Measurements from ENCODE around the gene NRXN3.

Gene NRXN3

DNA sequence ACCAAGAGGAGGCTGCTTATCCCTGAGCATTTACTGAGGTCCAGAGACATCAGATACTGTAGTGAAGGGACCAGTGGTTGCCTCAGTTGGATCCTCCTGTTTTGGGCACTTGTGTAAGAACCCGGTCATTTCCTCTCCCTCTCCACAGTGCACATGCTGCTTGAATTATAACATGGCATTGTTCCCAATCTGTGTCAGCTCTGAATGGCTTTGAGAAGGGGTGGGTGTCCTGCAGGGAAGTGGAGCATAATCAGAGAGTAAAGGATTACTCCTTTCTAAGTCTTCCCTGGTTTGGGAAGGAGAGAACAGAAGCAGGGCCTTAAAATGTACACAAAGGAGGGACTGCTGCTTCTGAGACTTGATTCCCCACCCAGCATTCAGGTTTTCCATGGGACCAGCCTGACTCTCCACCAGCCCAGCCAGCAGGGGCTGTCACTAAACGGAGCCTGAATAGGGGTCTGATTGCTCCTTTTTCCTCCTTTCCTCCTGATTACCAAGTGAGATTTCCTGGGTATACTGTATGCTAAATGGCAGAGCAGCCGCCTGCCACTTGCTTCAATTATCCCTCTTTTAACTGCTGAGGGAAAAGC is 78.4 kb downstream of the NRXN3 start:
- no peak for DNase-seq

DNA sequence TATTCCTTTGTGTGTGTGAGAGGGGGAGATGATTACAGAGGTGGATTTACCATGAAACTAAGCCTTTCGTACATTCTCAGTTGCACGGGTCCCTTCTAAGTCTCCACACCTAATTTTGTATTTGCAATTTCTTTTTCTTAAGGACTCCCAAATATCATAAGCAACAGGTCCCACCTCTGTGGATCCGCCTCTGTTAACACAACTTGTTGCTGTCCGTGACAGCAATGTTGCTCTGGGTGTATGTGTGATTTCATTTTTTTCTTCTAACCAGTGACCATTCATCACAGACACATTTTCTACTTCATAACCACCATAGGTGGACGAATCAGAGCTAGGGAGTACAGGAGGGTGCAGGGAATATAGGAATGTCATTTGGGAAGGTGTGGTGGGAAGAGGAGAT is 81.1 kb downstream of the NRXN3 start:
- DNase-seq: no peak

DNA sequence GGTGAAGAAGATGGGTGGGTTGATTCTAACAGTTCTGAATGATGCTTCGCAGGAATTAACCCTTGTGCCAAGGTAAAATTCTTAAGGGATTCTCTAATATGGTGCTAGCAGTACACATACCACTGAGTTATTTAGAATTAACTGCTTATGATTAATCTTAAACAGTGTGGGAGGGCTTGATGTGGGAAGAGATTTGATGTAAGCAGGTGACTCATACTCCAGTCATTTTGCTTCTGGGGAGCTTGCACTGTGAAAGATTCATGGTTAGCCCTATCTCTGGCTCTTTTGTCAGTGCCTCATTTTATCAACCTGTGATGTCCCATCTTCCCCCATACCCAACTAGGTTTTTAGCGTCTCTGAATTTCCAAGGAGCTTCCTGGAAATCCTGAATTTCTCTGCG is 83.8 kb downstream of the NRXN3 start:
- DNase-seq: no peak

DNA sequence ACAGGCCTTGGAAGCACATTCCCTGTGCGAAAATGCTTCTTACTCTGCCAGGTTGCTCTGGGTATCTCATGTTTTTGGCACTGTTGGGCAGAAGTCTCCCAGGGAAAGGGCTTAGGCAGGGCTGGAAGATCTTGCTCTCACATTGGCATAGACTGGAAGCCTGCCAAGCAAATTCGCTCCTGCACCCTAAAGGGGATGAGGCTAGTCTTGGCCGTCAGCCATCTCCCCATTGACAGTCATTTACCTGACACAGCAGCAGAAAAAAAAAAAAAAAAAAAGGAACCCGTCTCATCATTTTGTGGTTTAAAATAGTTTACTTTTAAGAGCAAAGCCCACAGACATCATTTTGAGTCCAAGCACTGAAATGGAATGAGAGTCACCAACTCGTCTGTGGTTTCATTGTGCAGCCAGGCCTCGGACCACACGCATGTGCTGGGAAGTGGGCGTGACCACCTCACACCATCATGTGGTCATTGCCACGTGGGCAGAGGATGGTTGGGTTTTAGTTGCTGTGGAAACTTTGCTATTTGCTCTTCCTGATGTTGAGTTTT is 84.8 kb downstream of the NRXN3 start:
- peak; percentile 48 to 63 for DNase-seq

DNA sequence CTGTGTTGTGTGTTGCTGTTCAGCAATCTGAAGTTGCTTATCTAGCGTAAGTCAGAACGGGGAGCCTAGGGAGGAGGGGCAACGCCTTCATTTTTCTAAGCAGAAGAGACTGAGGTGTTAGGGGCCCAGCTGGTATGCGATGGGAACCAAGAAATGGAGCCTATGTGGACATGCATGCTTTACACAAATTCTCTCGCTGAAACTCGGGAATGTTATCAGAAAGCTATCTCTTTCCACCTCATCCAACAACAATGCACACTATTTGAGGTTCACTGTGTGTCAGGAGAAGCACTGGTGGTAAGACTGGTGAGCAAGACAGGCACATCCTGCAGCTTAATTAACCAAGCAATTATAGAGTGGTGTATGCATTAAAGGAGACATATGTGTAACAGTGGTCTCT is 89.7 kb downstream of the NRXN3 start:
- DNase-seq: no peak

DNA sequence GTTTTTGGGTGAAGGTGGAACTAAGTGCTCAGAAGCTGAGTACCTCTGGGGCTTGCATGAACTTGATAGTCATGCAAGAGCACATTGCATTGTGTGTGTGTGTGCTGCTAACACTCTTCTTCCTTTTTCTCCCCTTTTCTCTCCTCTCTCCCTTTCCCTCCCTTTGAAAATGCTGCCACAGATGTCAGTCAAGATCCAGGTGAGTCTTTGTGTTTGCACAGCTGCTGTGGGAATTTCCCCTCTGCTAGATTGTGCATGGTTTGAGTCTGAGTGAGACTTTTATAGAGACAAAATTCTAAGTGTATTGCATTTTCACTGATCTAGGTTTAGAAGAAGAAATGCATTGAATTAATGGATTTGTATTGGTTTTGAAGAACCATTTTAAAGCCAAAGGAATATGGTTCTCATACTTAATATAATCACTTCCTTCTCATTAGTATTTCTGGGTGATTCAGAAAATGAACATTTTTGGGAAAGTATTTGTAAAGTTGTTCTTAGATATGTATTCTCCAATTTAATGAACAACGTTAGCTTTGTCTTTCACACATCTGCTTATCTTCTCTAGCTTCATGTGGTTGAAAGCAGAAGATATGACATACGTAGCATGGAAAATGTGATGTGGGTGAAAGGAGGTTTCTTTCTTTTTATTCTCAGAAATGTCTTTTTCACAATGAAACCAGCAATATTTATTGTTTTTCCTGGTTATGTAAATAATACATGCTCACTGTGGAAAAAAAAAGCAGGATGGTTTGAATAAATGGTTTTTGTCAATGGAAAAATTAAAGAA is 108.5 kb downstream of the NRXN3 start:
- DNase-seq: no peak

DNA sequence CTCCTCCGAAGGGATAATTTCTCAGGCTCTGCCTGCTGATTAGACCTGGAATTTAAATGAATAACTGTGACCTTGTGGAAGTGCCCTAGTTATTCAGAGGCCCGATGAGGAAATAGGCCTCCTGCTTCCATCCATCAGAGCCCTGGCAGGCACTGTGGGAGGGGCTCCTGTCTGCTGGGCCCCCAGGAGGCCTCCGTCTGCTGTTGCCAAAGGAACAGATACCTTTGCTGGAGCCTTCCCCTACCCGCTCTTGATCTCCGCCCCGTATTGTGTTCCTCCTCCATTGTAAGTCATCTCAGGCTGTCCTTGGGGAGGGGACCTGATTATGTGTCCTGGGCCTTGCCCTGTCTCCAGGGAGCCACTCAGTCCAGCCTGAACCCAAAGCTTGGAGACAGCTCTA is 112.3 kb downstream of the NRXN3 start:
- no peak for DNase-seq

DNA sequence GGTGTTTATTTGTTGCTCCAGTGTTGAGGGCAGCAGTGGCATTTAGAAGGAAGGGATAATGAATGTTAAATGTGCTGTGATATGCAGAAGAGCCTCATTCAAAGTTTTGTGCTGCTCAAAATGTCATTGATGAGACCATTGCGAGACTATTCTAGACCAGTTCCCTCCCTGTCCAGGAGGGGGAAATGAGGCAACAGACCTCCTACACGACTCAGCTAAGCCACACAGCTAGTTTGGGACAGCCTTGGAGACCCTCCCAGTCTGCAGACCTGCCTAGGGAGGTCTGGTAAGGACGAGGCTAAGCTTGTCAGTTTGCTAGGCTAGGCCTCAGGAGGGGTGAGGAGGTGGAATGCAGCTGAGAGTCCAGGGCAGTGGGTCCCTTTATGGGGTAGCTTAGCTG is 116.0 kb downstream of the NRXN3 start:
- no peak for DNase-seq

DNA sequence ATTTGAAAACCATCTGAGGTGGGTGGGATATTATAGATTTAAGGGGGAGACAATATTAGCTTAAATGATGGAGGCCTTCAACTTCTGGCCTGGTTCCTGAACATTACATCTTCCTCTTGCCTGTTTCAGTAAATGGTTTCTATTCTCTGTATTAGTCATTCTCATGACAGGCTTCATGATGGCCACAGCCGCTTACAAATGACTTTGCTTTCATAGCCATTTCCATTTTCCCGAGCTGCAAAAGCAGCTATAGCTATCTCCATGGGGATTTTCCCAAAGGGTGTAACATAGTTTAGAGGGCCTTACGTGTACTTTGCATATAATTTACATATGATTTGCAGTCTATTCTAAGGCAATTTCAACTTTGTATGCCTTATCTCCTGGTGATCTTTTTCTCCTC is 121.8 kb downstream of the NRXN3 start:
- no peak for DNase-seq

DNA sequence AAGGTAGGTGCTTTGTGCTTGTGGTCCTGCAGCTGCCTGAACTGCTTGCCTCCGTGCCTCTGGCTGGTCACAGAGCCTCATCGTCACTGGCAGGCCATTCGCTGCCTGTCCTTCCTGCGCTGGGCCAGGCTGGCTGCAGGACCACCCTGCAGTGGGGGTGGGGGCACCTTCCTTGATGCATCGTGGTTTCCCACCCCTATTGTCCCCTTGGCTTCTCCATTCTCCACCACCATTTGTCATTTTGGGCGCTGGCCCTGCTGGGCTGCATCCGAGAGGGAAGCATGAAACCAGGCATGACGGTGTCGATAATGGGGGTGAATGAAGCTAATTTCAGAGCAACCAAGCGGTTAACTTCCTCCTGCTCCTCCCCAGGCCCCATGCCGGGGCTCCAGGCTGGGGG is 127.7 kb downstream of the NRXN3 start:
- DNase-seq: no peak

DNA sequence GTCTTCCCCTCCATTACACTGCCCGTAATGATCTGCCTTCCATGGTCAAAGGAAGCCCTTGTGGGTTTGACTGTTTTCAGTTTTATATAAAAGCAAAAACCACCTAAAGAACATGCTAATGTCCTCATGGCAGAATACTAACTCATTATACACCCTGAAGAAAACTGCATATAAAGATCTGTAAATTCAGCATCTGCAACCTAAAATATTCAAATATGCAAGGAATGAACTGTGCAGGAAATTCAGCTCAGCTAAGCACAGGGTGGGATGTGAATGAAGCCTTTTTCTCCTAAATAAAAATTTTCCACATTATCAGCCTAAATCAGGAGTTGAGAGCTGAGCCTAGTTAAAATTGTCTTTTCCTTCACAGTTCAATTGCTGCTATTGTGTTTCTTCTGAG is 128.1 kb downstream of the NRXN3 start:
- no peak for DNase-seq

DNA sequence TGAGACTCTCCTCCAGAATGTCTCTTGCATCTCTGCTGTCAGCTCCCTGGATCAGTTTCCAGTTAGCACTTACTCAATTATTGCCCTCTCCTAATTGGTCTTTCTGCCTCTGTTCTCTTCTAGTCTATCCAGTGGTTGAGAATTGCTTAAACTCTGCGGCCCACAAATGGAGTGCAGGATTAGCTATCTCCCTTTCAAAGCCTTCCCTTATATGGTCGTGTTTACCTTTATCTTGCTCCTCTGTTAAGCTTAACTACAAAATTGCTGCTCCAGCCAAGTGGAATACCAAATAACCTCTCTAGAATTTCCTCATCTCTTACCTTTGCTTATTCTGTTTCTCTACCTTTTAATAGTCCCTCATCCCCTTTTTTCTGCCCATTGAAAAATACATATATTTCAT is 132.7 kb downstream of the NRXN3 start:
- no peak for DNase-seq

DNA sequence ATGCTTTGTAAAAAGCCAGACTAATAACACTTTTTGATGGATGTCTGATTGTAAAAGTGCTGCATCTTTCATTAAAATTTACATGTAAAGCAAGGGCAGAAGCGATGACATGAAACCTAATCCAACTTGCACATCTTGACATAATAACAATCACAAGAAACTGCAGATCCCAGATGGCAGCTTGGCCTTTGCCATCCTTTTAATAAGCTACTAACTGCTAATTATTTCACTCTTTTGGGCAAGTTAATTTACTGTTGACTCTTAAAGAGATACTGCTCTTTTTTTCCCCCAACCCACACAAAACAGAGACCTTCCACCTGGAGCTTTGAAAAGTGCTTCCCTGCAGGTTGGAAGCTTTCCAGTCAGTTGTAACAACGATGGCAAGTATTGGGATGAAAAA is 137.5 kb downstream of the NRXN3 start:
- no peak for DNase-seq

DNA sequence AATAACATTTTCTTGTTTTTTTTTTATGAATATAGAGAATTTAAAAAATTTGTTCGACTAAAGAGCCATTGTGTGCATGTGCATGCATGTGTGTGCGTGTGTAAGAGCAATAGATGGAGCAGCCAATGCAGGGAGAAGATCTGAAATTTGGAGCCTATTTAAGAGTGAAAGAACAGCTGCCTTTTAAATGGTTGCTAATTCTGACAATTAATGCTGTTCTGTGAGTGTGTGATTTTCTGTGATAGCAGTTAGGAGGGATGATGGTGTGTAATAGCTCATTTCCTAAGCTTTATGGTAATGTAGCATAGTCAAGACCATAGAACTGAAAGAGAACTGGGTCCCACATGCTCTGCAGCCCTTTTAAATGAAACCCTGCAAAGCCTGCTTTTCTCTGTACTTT is 137.9 kb downstream of the NRXN3 start:
- DNase-seq: no peak

DNA sequence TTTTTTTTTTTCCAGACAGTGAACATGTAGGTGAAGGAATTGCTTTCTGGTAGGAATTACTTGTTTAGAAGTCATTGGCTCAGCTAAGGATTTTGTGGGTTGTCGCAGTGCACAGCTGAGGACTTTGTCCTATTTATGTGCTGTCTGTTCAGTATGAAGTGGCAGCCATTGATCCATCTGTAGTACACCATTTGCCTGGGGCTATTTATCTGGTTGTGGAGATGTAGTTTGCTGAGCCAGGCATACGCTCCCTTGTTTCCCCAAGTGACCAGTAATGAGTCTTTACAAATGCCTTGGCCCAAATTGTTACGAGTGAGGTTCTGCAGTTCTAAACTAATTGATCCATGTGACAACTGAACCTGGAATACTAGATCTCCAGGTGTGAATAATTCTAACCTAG is 140.1 kb downstream of the NRXN3 start:
- DNase-seq: no peak

DNA sequence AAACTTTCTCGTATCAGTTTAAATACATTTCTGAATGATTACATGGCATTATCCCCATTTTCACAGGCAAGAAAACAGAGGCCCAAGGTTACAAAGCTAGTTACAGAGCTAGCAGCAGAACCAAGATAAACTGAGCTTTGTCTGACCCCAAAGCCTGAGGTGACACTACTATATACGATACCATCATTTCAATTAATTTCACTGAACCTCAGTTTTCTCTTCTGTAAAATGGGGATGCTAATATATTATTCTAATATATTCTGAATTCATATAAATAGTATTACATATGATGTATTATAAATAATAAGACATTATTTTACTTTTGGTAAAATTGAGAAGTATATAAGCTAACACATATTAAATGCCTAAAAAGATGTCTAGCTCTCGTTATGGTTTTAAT is 143.3 kb downstream of the NRXN3 start:
- no peak for DNase-seq

DNA sequence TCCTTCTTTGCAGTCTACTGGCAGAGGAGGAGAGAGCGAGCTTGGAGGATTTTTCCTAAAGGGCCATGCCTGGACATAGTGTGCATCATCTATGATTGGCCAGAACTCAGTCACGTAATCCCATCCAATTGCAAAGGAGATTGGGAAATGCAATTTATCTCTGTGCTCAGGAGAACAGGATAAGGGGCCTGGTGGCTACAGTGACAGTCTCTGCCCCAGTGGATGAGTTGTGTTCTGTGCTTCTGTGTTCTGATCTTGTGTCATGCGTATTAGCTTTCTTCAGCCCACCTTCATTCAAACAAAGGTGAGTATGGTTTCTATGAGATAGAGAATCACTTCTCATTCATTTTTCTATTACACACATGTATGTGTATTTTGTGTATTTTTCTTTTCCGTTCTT is 144.3 kb downstream of the NRXN3 start:
- no peak for DNase-seq

DNA sequence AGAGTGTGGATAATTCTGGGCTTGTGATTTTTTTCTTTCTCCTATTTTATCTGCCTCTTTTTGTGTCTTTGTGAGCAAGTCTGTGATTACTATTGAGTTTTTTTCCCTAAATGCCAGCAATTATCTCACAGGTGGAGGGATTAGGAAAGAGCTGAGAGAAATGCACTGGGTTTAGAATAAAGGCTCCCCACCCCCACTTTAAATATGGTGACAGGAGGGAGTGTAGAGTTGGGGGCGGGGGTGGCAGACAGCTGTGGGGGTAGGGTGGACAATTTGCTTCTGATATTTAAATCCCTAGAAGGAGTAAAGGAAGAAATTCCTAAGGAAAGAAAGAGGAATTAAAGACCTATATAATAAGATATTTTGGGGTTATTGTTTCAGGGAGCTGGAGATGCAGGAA is 145.9 kb downstream of the NRXN3 start:
- no peak for DNase-seq

DNA sequence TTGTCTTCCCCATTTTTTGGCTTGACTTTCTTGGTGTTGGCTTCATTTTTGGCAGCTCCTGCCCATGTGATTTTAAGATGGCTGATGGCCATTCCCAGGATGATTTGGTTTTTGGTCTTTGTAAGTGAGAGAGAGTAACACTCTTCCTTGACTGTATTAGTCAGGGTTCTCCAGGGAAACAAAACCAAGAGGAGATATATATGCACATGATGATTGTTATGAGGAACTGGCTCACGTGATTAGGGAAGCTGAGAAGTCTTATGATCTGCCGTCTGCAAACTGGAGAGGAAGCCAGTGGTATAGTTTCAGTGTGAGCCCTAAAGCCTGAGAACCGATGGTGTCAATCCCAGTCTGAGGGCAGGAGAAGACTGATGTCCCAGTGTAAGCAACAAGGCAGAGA is 146.6 kb downstream of the NRXN3 start:
- DNase-seq: no peak

DNA sequence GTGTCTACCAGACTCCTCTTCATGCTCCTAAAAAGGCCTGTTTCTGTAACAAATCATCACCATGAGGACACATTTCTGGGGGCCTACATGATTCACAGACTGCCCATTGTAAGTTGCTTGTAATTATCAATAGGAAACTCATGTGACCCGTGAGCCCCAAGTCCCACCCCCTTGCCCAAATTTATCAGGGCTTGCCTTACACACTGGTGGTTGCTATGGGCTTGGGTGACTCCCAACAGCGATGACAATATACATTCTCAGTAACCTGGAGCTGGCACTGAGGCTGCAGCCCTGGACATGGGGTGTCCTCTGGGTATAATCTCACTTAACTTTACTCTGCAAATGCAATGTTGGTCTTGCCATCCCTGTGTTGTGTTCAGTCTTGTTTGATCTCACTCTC is 149.2 kb downstream of the NRXN3 start:
- no peak for DNase-seq

DNA sequence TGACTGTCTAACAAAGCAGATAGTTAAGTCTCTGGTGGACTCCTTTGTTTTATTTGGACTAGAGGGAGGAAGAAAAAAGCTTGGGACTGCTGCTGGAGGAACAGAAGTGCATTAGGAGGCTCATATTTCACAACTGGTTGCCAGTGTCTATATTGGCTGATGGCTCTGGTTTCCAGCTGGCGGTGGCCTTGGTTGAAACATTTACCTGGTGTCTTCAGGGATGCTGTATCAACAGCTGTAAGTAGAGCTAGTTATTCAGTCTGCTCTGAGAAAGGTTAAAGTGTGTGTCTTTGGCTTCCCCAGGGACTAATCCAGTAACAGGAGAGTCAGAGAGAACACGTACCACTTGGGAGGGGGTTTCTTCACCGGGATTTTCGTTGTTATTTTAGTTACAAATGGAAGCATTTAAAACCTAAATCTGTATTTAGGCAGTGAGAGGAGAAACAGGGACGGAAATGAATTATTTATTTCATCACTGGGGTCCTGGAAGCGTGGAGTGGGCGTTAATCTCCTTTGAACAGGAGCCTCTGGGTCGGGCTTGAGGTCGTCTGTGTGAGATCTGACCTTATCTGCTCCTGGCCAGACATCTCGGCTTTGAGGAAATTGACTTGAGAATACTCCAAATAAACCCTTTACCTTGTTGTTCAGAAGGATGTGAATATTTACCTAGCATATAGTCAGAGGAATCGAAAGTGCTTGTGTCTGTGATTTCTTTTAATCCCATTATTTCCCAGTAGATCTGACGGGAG is 149.9 kb downstream of the NRXN3 start:
- no peak for DNase-seq

DNA sequence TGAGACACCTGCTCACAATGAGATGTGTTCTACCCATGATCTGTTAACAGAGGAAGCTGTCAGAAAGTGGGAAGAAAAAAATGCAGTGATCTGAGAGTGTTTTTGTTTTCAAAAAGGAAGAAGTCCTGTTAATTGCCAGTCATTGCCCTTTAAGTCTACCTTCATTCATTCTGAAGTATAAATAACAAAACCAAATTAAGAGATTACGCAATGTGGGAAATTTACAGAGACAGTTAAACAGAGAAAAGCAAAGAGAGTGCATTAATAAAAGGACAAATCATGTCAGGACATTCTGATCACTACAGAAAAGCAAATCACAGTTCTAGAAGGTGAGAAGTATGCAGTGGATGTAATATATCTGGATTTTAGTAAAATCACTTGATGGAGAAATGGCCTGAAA is 154.2 kb downstream of the NRXN3 start:
- no peak for DNase-seq

DNA sequence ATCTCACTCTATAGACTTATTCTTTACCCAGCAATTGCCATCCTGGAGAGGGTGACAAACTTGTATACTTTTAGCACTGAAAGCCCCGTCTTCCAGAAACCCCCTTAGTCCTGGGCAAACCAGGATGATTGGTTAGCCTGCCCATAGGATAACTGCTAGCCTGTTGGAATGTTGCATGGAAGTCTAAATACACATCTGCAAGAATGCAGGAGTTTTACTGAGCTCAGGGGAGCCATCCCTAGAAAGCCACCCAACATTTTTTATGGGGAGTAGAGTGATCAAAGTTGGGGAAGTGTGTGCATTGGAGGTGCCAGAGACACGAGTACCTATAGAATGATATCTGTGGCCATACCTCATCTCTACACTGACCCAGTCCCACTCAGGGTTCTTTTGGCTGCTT is 155.7 kb downstream of the NRXN3 start:
- DNase-seq: no peak

Data from activated T-cell treated with anti-CD3 and anti-CD28 coated beads, Interleukin-2, amount 50 U/mL, for 48 hours (primary cell).